ENCODE measurements around the gene SLC25A21.

- TF ChIP-seq CTCF (IDR thresholded peaks at IDR 0.05): no peak
- no peak for TF ChIP-seq POLR2A (IDR thresholded peaks at IDR 0.05)
- TF ChIP-seq EP300 (IDR thresholded peaks at IDR 0.05): no peak
Observed at GRCh38 chr14:36997843-36998242, 174.6 kb downstream of the SLC25A21 start.

Measured in ovary (tissue), 3 donors.